ENCODE measurements around the gene CREM. TPM values are rescaled to one million over a fixed set of nuclear protein-coding genes. Genes with fewer than 3 reads are reported as not detected.

The CREM gene
- total and polyA plus RNA-seq, 8 donors: 17.6 to 43.5 (median 33.9) TPM

DNA sequence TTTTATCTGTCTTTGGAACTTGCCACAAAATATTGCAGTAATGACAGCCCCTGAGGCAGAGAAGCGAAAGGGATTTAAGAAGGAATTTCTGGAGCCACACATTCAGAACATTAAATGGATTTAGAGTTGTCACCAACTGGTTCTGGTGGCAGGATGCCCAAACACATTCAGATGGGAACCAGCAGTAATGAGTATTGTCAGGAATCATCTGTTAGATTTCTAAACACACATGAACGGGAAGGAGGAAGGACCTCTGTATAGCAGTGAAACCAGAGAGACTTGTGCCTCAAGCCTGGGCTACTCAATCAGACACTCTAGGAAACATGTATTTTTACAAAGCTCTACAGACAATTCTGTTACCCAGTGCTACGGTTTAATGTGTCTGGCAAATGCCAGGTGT is 105.9 kb downstream of the CREM start:
- ATAC-seq (no peak), DNase-seq (no peak)
- TF ChIP-seq, protein P1, sequence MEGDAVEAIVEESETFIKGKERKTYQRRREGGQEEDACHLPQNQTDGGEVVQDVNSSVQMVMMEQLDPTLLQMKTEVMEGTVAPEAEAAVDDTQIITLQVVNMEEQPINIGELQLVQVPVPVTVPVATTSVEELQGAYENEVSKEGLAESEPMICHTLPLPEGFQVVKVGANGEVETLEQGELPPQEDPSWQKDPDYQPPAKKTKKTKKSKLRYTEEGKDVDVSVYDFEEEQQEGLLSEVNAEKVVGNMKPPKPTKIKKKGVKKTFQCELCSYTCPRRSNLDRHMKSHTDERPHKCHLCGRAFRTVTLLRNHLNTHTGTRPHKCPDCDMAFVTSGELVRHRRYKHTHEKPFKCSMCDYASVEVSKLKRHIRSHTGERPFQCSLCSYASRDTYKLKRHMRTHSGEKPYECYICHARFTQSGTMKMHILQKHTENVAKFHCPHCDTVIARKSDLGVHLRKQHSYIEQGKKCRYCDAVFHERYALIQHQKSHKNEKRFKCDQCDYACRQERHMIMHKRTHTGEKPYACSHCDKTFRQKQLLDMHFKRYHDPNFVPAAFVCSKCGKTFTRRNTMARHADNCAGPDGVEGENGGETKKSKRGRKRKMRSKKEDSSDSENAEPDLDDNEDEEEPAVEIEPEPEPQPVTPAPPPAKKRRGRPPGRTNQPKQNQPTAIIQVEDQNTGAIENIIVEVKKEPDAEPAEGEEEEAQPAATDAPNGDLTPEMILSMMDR (IDR thresholded peaks at IDR 0.05): no peak
- Histone ChIP-seq H3K27ac (no peak overlapping the region), H3K4me1 (no peaks in the 10 kb centered on the region), H3K9me3 (no peaks in the 10 kb centered on the region), H3K27me3 (no peaks in the 10 kb centered on the region), H3K36me3 (no peaks in the 10 kb centered on the region), H3K4me3 (no peak overlapping the region)
- intact Hi-C loops (cut with DNase I): loop anchor here in 1 of 2 donors (5.0 kb wide), 1 partner anchor 115 kb away; no protein-coding TSS in a partner anchor

DNA sequence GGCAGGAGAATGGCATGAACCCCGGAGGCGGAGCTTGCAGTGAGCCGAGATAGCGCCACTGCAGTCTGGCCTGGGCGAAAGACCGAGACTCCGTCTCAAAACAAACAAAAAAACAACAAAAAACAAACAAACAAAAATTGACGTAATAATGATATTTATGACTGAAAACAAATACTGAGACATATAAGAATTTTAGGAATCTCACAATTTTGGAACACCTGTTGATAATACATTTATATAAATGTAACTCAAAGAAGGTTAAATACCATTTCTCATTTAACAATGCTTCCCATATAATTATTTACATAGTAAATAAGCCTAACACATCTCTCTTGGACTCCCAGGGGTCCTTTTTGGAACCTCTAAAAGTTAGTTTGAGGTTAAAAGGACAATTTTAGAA is 107.4 kb downstream of the CREM start:
- Histone ChIP-seq H3K27ac (no peak overlapping the region), H3K27me3 (no peaks in the 10 kb centered on the region), H3K4me3 (no peak overlapping the region), H3K4me1 (no peaks in the 10 kb centered on the region), H3K9me3 (no peaks in the 10 kb centered on the region), H3K36me3 (no peaks in the 10 kb centered on the region)
- ATAC-seq (no peak), DNase-seq (no peak)
- intact Hi-C loops (cut with DNase I): loop anchor here in 1 of 2 donors (5.0 kb wide), 1 partner anchor 117 kb away; no protein-coding TSS in a partner anchor
- TF ChIP-seq, protein P1 (IDR thresholded peaks at IDR 0.05): no peak

DNA sequence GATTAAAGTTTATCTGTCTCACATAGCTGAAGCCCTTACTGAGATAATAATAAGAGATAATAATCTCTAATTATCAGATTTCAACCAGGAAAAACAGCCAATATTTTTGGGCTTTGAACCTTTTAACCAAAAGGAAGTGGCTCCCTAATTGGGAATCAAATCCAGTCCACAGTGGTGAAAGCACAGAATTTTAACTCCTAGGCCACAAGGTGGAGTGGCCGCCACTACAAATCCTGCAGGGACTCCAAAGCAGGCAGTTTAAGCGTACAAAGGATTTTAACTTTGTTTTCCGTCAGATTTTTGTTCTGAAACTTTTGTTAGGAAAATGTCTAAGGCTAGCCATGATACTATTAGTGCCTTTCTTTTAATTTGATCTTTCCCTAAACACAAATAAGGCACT is 110.1 kb downstream of the CREM start:
- peak; percentile 30 for ATAC-seq
- H3K4me3 ChIP-seq: no peak overlapping the region
- TF ChIP-seq, protein P1 (IDR thresholded peaks at IDR 0.05): no peak

DNA sequence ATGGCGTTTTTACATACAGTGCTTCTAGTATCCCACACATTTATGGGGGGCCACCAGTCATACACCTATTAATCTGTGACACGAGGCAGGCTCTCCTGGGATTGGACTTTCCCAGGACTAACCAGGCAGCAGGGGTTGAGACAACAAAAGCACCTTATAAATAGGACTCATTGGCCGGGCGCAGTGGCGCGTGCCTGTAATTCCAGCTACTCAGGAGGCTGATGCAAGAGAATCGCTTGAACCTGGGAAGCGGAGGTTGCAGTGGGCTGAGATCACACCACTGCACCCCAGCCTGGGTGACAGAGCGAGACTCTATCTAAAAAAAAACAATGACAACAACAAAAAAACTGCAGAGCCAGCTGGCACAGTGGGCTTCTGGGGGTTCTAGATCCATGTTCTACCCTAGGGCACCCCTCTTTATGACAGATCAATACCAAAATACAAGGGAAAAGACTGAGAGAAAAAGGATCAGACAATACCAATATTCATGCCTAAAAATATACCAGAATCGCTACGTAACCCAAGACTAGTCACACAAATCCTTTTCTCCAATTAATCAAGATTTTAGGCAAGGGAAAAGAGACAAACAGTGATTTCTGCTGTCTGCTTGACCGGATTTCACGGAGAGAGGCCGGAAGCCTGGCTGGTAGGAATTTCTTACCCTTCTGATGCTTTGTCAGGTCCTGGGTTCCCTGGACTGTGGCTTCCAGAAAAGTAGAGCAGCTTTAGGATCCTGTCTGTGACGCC is 111.3 kb downstream of the CREM start:
- TF ChIP-seq, protein P1 (IDR thresholded peaks at IDR 0.05): no peak
- H3K9me3 ChIP-seq: no peaks in the 10 kb centered on the region
- no peaks in the 10 kb centered on the region for H3K27me3 ChIP-seq
- ATAC-seq (no peak), DNase-seq (no peak)
- intact Hi-C loops (cut with DNase I): no loop called here
- no peak overlapping the region for H3K27ac ChIP-seq
- no peaks in the 10 kb centered on the region for H3K36me3 ChIP-seq
- no peak overlapping the region for H3K4me3 ChIP-seq
- no peaks in the 10 kb centered on the region for H3K4me1 ChIP-seq

More for the DNA sequence above, 110.1 kb downstream of the CREM start:
- H3K4me1 ChIP-seq: no peaks in the 10 kb centered on the region
- intact Hi-C loops (cut with DNase I): no loop called here
- H3K9me3 ChIP-seq: no peaks in the 10 kb centered on the region
- H3K27me3 ChIP-seq: no peaks in the 10 kb centered on the region
- no peak for DNase-seq
- no peaks in the 10 kb centered on the region for H3K36me3 ChIP-seq
- no peak overlapping the region for H3K27ac ChIP-seq

DNA sequence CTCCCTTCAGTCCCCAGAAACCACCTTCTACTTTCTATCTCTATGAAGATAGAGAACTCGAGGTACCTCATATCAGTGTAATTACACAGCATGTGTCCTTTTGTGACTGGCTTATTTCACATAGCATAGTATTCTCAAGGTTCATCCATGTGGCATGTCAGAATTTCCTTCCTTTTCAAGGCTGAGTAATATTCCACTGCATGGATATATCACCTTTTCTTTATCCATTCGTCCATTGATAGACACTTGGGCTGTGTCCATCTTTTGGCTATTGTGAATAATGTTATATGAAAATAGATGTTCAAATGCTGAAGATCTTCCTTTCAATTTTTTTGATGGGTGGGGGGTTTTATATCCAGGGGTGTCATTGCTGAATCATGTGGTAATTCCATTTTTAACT is 117.9 kb downstream of the CREM start:
- intact Hi-C loops (cut with DNase I): no loop called here
- H3K4me1 ChIP-seq: no peaks in the 10 kb centered on the region
- TF ChIP-seq, protein P1 (IDR thresholded peaks at IDR 0.05): no peak
- H3K27me3 ChIP-seq: no peaks in the 10 kb centered on the region
- H3K36me3 ChIP-seq: no peaks in the 10 kb centered on the region
- no peak overlapping the region for H3K27ac ChIP-seq
- no peak for ATAC-seq
- no peak for DNase-seq
- H3K4me3 ChIP-seq: no peak overlapping the region
- H3K9me3 ChIP-seq: no peaks in the 10 kb centered on the region

All from left lung (tissue), 10 donors.